ENCODE results near the gene PDZK1IP1. TPM values are rescaled to one million over a fixed set of nuclear protein-coding genes. Genes with fewer than 3 reads are reported as not detected.

The PDZK1IP1 gene
- 0.20 TPM in 1 of 2 replicates, not detected in the other for total RNA-seq

- DNase-seq (ENCODE audit: low read depth, low spot score): no peak
Observed at GRCh38 chr1:47189844-47190508, at the start of gene PDZK1IP1. TSS of gene PDZK1IP1 (minus strand) at chr1:47190036. CDS start at chr1:47189932, 104 bp downstream.

DNA sequence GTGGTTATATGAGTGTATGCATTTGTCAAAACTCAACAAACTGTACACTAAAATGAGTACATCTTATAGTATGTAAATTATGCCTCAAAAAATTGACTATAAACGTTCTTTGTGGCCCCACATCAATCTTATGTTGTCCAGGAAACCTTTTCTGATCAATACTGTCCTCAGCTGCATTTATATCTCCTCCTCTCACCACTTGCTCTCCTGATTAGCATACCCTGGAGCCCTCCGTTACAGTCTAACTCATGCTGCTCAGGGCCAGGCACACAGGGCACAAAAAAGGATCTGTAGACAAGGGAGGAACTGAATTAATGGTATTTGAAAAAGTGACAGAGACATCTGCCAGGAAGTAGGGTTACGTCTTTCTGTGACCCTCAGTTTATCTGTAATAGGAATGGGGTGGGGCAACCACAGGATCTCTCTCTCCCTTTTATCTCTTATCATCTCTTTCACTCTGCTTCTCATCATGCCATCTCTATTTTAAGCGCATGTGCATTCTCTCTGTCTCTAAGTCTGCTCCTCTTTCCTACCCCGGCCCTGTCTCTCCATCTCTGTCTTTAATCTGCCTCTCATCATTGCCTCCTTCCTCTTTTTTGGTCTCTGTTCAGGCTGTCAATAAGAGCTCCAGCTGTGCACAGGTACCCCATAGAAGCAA is 49.2 kb upstream of the PDZK1IP1 start:
- DNase-seq (ENCODE audit: low read depth, low spot score): no peak

GRCh38 chr1:47235806-47236205 is 46.0 kb upstream of the PDZK1IP1 start:
- DNase-seq (ENCODE audit: low read depth, low spot score): no peak

DNA sequence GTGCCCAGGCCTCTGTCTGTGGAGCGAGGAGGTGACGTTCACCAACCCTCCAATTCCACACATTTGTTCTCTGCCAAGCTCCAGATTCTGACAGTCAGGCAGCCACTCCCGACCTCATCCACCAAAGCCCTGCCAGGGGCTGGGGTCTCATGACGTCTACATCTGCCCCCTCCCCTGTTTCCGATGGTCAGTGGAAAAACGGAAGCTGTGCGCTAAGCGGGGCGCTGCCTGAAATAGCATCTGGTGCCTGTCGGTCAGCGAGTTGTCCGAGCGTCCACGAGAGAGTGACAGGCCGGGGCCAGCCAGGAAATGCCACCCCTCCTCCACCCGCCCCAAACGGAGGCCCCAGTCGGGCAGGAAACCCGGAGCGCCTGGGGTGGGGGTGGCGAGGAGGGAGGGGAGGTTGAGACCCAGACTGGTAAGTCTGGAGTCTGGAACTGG is 45.4 kb upstream of the PDZK1IP1 start:
- DNase-seq (ENCODE audit: low read depth, low spot score): no peak

DNA sequence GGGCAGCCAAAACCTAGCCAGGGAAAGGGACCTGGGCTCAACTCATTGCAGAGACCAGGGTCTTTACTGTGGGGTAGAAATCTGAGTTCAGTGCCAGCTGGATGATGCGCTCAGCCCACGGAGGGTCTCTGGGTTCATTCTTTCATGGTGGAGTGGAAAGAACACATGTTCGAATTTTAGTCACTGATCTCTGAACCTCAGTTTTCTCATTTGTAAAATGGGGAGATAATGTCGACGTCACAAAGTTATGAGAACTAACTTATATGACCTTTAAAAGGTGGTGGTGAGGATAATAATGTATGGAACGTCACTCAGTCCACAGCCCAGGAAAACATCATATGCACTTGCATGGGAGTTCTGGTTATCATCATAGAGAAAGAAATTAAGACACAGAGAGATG is 43.4 kb upstream of the PDZK1IP1 start:
- no peak for DNase-seq (ENCODE audit: low read depth, low spot score)

GRCh38 chr1:47232187-47232874 is 42.5 kb upstream of the PDZK1IP1 start, which contains the start of gene TAL1:
TSS of gene TAL1 (minus strand) at chr1:47232225. CDS start at chr1:47225888, 6,337 bp downstream.
- no peak for DNase-seq (ENCODE audit: low read depth, low spot score)

GRCh38 chr1:47231301-47232186 is 41.7 kb upstream of the PDZK1IP1 start:
- DNase-seq (ENCODE audit: low read depth, low spot score): no peak

DNA sequence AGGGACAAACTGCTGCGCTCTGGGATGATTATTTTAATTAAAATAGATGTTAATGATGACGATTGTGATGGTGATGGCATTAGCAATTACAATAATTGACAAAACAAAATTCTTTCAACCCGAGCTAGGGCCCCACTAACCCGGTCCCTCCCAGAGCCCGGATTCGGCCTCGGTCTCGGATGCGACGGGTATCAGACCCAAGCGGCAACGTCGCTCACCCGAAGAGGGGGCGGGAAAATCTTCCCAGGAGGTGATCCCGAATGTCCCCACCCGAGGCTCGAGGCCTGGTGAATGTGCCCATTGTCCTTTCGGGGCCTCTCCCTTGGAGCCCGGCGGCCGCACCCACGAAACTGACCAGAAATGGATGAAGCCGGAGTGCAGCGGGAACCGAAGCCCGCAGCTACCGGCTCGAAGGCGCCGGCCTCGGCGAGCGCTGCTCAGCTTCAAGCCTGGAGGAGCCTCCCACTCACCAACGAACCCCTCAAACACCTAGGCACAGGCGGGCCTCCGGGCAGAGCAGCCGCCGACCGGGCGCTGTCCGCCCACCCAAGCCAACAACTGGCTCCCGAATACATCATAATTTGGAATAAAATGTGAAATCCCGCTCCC is 41.0 kb upstream of the PDZK1IP1 start:
- DNase-seq (ENCODE audit: low read depth, low spot score): no peak

GRCh38 chr1:47229886-47230691 is 40.3 kb upstream of the PDZK1IP1 start:
- no peak for DNase-seq (ENCODE audit: low read depth, low spot score)

DNA sequence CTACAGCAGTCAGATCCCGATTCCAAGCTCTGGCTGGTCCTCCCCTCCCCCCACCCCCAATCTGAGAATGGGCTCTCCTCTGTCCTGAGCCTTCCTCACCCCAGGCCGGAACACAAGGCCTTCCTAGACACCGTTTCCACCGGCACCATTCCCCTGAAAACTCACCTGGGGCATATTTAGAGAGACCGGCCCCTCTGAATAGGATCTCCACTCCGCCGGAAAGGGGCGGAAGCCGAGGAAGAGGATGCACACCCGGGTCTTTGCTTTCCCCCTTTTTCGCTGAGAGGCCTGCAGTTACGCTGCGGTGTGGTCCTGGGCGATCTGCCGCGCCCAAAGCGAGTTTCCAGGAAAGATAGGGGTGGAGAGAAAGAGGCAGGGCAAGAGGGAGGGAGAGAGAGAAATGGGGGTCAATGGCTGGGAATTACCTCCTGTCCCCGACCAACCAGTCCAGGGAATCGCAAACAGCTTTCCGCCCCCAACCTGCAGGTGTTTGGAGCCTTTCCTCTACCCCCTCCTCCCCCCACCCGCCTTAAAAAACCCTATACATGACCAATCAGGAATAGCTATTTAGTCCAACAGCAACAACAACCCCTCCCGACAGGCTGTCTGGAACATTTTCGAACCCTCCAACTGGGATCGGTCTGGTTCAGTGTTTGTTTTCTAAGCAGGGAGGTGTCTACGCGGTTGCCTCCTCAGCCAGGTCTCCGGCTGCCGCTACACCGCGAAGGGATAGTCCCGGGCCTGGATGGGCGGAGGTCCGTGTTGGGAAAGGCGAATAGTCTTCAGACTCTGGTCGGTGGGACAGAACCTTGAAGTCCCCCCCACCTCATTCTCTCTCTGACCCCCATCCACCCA is 39.4 kb upstream of the PDZK1IP1 start:
- no peak for DNase-seq (ENCODE audit: low read depth, low spot score)

DNA sequence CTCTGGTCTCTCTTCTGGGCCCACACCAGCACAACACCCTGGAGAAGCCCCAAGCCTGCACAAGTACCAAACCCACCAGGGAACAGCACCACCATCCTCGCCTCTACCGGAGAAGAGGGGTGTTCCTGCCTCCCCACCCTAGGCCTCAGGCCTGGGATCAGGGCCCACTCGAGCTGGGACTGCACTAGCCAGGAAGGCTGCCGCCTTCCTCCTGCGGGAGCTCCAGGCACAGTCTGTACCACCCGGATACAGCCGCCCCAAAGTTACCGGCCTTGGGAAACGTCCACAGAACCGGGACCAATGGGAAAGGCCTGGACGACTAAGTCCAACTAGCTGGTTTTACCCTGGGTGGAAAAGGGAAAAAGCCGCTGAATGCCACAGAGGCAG is 38.8 kb upstream of the PDZK1IP1 start:
- no peak for DNase-seq (ENCODE audit: low read depth, low spot score)

DNA sequence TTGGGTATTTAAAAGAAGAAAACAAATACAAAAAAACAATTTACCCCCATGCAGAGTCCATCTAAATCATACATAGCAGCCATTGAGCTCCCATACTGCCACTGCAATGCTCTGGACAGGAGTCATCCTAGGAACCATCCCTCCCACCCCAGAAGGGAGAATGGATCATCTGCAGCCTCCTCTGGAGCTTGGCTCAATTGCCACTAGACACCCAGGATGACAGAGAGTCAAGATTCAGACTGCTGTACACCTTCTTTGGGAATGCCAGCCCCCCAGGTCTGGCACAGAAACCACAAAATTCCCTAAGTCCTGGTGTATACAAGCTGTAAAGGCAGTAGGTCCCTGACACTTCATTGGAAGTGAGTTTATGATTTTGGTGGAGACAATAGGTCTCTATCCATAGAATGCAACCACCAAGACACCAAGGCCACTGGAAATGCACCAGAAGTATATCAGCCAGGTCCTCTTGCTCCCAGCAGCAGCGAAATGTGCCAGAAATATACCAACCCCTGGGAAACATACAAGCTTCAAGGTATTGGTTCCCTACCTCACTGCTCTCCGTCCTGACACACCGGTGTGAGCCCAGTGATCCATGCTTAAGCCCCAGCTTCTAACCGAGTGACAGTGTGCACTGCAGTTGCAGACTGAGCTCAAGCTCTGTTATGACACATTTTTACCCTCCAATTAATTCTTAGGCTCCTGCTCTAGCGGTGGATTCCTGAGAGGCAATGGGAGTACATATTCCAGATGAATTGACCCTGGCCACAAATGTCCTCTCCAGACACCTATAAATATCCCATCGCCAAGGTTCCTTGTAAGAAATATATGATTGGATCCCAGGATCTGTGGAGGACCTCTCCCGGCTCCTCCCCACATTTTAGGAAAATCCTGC is 37.8 kb upstream of the PDZK1IP1 start:
- no peak for DNase-seq (ENCODE audit: low read depth, low spot score)

- no peak for DNase-seq (ENCODE audit: low read depth, low spot score)
Observed at GRCh38 chr1:47226839-47227215, 37.0 kb upstream of the PDZK1IP1 start.

- no peak for DNase-seq (ENCODE audit: low read depth, low spot score)
Observed at GRCh38 chr1:47226121-47226838, 36.4 kb upstream of the PDZK1IP1 start.

GRCh38 chr1:47225430-47226100 is 35.7 kb upstream of the PDZK1IP1 start:
- no peak for DNase-seq (ENCODE audit: low read depth, low spot score)

- DNase-seq (ENCODE audit: low read depth, low spot score): no peak
Observed at GRCh38 chr1:47224676-47225399, 35.0 kb upstream of the PDZK1IP1 start.

Measured in pulmonary artery endothelial cell (primary cell).